ENCODE measurements around the gene ITGB2.

ITGB2 gene

GRCh38 chr21:44914176-44914874 is 6.4 kb downstream of the ITGB2 start:
- TF ChIP-seq, protein P1, sequence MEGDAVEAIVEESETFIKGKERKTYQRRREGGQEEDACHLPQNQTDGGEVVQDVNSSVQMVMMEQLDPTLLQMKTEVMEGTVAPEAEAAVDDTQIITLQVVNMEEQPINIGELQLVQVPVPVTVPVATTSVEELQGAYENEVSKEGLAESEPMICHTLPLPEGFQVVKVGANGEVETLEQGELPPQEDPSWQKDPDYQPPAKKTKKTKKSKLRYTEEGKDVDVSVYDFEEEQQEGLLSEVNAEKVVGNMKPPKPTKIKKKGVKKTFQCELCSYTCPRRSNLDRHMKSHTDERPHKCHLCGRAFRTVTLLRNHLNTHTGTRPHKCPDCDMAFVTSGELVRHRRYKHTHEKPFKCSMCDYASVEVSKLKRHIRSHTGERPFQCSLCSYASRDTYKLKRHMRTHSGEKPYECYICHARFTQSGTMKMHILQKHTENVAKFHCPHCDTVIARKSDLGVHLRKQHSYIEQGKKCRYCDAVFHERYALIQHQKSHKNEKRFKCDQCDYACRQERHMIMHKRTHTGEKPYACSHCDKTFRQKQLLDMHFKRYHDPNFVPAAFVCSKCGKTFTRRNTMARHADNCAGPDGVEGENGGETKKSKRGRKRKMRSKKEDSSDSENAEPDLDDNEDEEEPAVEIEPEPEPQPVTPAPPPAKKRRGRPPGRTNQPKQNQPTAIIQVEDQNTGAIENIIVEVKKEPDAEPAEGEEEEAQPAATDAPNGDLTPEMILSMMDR (IDR thresholded peaks at IDR 0.05) = no peak

GRCh38 chr21:44913425-44914175 is 7.1 kb downstream of the ITGB2 start:
- TF ChIP-seq, protein P1 (IDR thresholded peaks at IDR 0.05) = no peak

- TF ChIP-seq, protein P1 (IDR thresholded peaks at IDR 0.05) = no peak
Observed at GRCh38 chr21:44912158-44912473, 8.6 kb downstream of the ITGB2 start.

GRCh38 chr21:44911384-44912157 is 9.1 kb downstream of the ITGB2 start:
- TF ChIP-seq, protein P1 (IDR thresholded peaks at IDR 0.05) = peak; percentile 68

DNA sequence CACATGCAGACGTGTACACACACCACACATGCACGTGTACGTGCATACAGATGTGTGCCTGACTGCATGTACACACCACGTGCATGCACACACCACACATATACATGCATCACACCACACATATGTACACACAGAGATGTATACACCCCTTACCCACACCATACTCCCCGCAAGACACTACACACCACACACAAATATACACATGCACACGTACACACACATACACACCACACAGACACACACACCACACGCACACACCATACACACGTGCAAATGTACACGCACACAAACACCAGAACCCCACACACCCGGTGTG is 9.7 kb downstream of the ITGB2 start:
- TF ChIP-seq, protein P1 (IDR thresholded peaks at IDR 0.05) = no peak

DNA sequence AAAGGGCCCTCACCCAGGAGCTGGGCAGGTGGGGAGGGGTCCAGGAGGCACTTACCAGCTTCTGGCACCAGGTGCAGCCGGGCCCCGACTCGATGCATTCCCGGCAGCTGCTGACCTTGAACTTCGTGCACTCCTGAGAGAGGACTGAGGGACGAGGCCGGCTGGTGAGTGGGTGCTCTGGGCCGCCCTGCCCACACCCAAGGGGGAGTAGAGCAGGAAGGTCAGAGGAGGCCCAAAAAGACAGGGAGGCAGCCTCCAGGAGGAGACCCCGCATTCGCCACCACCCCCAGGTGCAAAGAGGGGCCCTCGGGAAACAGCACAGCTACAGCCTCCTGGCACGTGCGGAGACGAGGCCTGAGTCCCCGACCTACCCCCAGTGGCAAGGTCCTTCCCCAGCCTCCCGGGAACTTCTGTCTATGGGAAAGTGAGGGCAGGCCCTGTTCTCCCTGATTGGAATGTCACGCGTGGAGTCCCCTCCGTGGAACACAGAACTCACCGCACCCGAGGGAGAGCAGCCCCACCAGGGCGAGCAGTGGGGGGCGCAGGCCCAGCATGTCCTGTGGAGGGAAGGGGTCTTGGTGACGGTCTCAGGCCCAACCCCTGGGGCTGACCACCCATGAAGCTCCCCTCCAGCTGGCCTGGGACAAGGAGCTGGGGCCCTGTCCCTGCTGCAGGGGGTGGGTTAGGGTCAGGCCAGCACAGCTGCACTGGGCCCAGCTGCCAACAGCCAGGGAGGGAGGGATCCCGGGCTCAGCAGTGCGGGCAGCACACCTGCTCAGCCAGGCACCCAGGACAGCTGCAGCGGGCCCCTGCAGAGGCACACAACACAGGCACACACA is 10.3 kb downstream of the ITGB2 start:
- TF ChIP-seq, protein P1 (IDR thresholded peaks at IDR 0.05) = no peak

DNA sequence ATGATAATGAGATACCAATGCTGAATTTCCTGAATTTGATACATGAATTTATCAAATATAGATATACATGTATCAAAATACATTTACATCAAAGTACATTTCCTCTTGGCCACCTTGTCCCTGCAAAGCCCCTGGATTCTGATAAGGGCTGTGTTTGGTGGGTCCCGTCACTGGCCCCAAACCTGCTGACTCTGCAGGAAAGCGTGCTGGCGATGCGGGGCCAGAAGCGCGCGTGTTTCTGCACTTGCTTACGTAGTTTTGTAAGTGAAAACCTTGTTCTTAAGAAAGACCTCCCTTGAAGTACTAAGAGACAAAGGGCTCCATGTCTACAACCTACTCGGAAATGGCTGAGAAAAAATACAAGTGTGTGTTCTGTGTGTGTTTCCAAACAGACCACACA is 11.0 kb downstream of the ITGB2 start:
- TF ChIP-seq, protein P1 (IDR thresholded peaks at IDR 0.05) = no peak
